HepG2 (cell line): ENCODE data around the gene ELAC1. TPM values are rescaled to one million over a fixed set of nuclear protein-coding genes. Genes with fewer than 3 reads are reported as not detected.

Source experiments
- AHR ChIP-seq: IDR thresholded peaks from 2 replicates; pipeline ENCODE4 v1.6.1; 2018; ENCODE audit warnings: missing genetic modification reagents, missing compliant biosample characterization
- CENPT ChIP-seq: sonication (generic); formaldehyde crosslinking; IDR thresholded peaks from 2 replicates; pipeline ENCODE4 v1.8.0; 2022; ENCODE audit warnings: low read depth, mild to moderate bottlenecking, moderate library complexity, missing genetic modification reagents
- ERF ChIP-seq: IDR thresholded peaks from 2 replicates; pipeline ENCODE4 v1.6.1; 2018; ENCODE audit warnings: missing biosample characterization, missing genetic modification reagents
- FOXO1 ChIP-seq: sonication (generic); formaldehyde crosslinking; IDR thresholded peaks from 2 replicates; pipeline ENCODE4 v1.4.0; 2020; ENCODE audit warnings: missing genetic modification reagents
- HNRNPL ChIP-seq: fragments of 200-400 bp; formaldehyde crosslinking; IDR thresholded peaks from 2 replicates; pipeline ENCODE4 v1.6.1; 2017; ENCODE audit warnings: mild to moderate bottlenecking, low read depth, low read length
- HOXD1 ChIP-seq: sonication (generic); formaldehyde crosslinking; IDR thresholded peaks from 2 replicates; pipeline ENCODE4 v1.5.0; 2020; ENCODE audit warnings: missing genetic modification reagents
- KLF6 ChIP-seq: IDR thresholded peaks from 2 replicates; pipeline ENCODE4 v1.8.0; 2016; ENCODE audit warnings: missing biosample characterization, missing genetic modification reagents
- NFKB2 ChIP-seq: sonication (generic); formaldehyde crosslinking; IDR thresholded peaks from 2 replicates; pipeline ENCODE4 v1.4.0; 2020; ENCODE audit warnings: missing genetic modification reagents, borderline replicate concordance
- NR2C2 ChIP-seq: sonication (generic); formaldehyde crosslinking; IDR thresholded peaks from 2 replicates; pipeline ENCODE4 v1.4.0; 2020; ENCODE audit warnings: missing genetic modification reagents, mild to moderate bottlenecking, moderate library complexity, borderline replicate concordance
- PAX8 ChIP-seq: sonication (generic); formaldehyde crosslinking; IDR thresholded peaks from 2 replicates; pipeline ENCODE4 v1.8.0; 2022; ENCODE audit warnings: mild to moderate bottlenecking, missing genetic modification reagents, borderline replicate concordance
- TMF1 ChIP-seq: sonication (generic); formaldehyde crosslinking; IDR thresholded peaks from 2 replicates; pipeline ENCODE4 v1.8.1; 2022; ENCODE audit warnings: low read depth, missing genetic modification reagents
- ZNF205 ChIP-seq: IDR thresholded peaks from 2 replicates; pipeline ENCODE4 v1.6.1; 2018; ENCODE audit warnings: missing biosample characterization, missing genetic modification reagents
- ZNF772 ChIP-seq: sonication (generic); formaldehyde crosslinking; IDR thresholded peaks from 2 replicates; pipeline ENCODE4 v1.5.0; 2020; ENCODE audit warnings: mild to moderate bottlenecking, missing genetic modification reagents
- ZSCAN20 ChIP-seq: sonication (generic); formaldehyde crosslinking; IDR thresholded peaks from 2 replicates; pipeline ENCODE4 v1.4.0; 2020; ENCODE audit warnings: missing genetic modification reagents, mild to moderate bottlenecking, borderline replicate concordance
- polyA plus RNA-seq, 8 experiments: library from polyadenylated mRNA; depleted of rRNA in 3 of 8; stranded (reverse) in 7 of 8; unstranded in 1 of 8; fragments of >200 nt; fragmentation: Illumina TruSeq in 4 of 8; extraction: Trizol in 4 of 8; gene quantifications; 2 replicates each; pipeline versions ENCODE4 v1.2.1 to v1.2.3, GENCODE V29; 2011 to 2016; ENCODE audit warnings: low read depth in 4 of 8, missing spikeins in 1 of 8, mixed read lengths in 1 of 8; ENCODE audit not compliant: insufficient read depth in 1 of 8
- total RNA-seq, 5 experiments: library from RNA; depleted of rRNA; stranded (reverse); fragments of >200 nt; fragmentation: Illumina TruSeq; extraction: Trizol; gene quantifications; 2 replicates each; pipeline ENCODE4 v1.2.3, GENCODE V29; 2016; ENCODE audit warnings: low read depth in 1 of 5
- TF ChIP-seq, protein P1 (sequence below): IDR thresholded peaks from 2 replicates; pipeline ENCODE4 v1.6.1; 2016; ENCODE audit warnings: low read depth, control low read depth
- TF ChIP-seq, protein P2 (sequence below), 2 experiments: sonication (generic) in 1 of 2; formaldehyde crosslinking in 1 of 2; IDR thresholded peaks; 2 replicates each; pipeline versions ENCODE4 v1.4.0 to v1.6.1; 2018 to 2020; ENCODE audit warnings: missing genetic modification reagents in 2 of 2, borderline replicate concordance in 1 of 2, low read depth in 1 of 2, mild to moderate bottlenecking in 1 of 2, missing biosample characterization in 1 of 2
- TF ChIP-seq, protein P3 (sequence below): sonication (generic); formaldehyde crosslinking; IDR thresholded peaks from 2 replicates; pipeline ENCODE4 v1.4.0; 2020; ENCODE audit warnings: missing genetic modification reagents
- TF ChIP-seq, protein P4 (sequence below): sonication (generic); formaldehyde crosslinking; IDR thresholded peaks from 2 replicates; pipeline ENCODE4 v1.4.0; 2020; ENCODE audit warnings: missing genetic modification reagents
- TF ChIP-seq, protein P5 (sequence below): sonication (generic); formaldehyde crosslinking; IDR thresholded peaks from 2 replicates; pipeline ENCODE4 v1.4.0; 2020; ENCODE audit warnings: mild to moderate bottlenecking, missing genetic modification reagents
- TF ChIP-seq, protein P6 (sequence below): IDR thresholded peaks from 2 replicates; pipeline ENCODE4 v1.6.1; 2016; ENCODE audit warnings: missing compliant biosample characterization, missing genetic modification reagents, borderline replicate concordance

The ELAC1 gene
- total and polyA plus RNA-seq, 2 of the 13 experiments (the other 11 are each of a cell fraction or from before 2014, with no cell fraction given), result 1.9 to 3.6 TPM

DNA sequence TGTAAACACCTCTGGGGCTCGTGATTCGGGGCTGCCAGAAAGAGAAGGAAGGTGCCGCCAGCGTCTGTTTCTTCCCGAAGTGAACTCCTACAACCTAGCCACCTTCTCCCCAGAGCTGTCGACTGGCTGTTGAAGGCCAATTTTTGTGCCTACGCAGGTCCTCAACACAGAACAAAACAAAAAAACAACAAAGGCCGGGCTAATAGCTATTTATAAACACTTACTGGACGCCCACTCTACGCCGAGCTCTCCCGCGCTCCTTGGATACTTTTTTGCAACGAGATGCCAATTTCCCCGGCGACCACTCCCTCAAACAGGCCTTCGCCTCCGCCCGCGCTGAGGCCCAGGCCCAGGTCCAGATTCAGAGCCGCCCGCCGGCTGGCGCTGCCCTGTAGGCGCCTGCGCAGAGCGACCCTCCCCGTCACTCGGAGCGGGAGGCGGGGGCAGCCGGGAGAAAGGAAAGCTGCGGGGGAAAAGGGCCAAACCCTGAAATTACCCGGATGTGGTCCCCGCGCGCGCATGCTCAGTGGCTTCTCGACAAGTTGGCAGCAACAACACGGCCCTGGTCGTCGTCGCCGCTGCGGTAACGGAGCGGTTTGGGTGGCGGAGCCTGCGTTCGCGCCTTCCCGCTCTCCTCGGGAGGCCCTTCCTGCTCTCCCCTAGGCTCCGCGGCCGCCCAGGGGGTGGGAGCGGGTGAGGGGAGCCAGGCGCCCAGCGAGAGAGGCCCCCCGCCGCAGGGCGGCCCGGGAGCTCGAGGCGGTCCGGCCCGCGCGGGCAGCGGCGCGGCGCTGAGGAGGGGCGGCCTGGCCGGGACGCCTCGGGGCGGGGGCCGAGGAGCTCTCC, 62.1 kb downstream of the ELAC1 start, which contains the start of gene SMAD4 (continued):
- TF ChIP-seq NFKB2 (CRISPR knock-in tag) (peak; percentile 59; the same call in 1 of the 2 replicates), KLF6 (CRISPR knock-in tag) (peak; percentile 28; the same call in 1 of the 2 replicates), HNRNPL (no peak), HOXD1 (CRISPR knock-in tag) (no peak), AHR (no peak; the same call in 1 of the 2 replicates), PAX8 (CRISPR knock-in tag) (no peak), ERF (CRISPR knock-in tag) (no peak), NR2C2 (CRISPR knock-in tag) (peak; percentile 94), ZNF772 (CRISPR knock-in tag) (no peak), TMF1 (CRISPR knock-in tag) (peak; percentile 64; the same call in 1 of the 2 replicates), FOXO1 (CRISPR knock-in tag) (no peak), CENPT (CRISPR knock-in tag) (peak; percentile 83; the same call in 1 of the 2 replicates), ZNF205 (CRISPR knock-in tag) (peak; percentile 30; the same call in 1 of the 2 replicates), ZSCAN20 (peak; percentile 34; the same call in 1 of the 2 replicates)
- TF ChIP-seq, protein P1, sequence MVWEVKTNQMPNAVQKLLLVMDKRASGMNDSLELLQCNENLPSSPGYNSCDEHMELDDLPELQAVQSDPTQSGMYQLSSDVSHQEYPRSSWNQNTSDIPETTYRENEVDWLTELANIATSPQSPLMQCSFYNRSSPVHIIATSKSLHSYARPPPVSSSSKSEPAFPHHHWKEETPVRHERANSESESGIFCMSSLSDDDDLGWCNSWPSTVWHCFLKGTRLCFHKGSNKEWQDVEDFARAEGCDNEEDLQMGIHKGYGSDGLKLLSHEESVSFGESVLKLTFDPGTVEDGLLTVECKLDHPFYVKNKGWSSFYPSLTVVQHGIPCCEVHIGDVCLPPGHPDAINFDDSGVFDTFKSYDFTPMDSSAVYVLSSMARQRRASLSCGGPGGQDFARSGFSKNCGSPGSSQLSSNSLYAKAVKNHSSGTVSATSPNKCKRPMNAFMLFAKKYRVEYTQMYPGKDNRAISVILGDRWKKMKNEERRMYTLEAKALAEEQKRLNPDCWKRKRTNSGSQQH (CRISPR knock-in tag), result peak; percentile 85
- TF ChIP-seq, protein P2, sequence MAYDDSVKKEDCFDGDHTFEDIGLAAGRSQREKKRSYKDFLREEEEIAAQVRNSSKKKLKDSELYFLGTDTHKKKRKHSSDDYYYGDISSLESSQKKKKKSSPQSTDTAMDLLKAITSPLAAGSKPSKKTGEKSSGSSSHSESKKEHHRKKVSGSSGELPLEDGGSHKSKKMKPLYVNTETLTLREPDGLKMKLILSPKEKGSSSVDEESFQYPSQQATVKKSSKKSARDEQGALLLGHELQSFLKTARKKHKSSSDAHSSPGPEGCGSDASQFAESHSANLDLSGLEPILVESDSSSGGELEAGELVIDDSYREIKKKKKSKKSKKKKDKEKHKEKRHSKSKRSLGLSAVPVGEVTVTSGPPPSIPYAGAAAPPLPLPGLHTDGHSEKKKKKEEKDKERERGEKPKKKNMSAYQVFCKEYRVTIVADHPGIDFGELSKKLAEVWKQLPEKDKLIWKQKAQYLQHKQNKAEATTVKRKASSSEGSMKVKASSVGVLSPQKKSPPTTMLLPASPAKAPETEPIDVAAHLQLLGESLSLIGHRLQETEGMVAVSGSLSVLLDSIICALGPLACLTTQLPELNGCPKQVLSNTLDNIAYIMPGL (CRISPR knock-in tag; IDR thresholded peaks at IDR 0.05; ENCODE audit: borderline replicate concordance in 1 of 2, low read depth in 1 of 2), result peak; percentile 42 to 81; a peak in 3 of 4 replicates
- TF ChIP-seq, protein P3, sequence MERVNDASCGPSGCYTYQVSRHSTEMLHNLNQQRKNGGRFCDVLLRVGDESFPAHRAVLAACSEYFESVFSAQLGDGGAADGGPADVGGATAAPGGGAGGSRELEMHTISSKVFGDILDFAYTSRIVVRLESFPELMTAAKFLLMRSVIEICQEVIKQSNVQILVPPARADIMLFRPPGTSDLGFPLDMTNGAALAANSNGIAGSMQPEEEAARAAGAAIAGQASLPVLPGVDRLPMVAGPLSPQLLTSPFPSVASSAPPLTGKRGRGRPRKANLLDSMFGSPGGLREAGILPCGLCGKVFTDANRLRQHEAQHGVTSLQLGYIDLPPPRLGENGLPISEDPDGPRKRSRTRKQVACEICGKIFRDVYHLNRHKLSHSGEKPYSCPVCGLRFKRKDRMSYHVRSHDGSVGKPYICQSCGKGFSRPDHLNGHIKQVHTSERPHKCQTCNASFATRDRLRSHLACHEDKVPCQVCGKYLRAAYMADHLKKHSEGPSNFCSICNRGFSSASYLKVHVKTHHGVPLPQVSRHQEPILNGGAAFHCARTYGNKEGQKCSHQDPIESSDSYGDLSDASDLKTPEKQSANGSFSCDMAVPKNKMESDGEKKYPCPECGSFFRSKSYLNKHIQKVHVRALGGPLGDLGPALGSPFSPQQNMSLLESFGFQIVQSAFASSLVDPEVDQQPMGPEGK (CRISPR knock-in tag), result peak; percentile 65
- TF ChIP-seq, protein P4, sequence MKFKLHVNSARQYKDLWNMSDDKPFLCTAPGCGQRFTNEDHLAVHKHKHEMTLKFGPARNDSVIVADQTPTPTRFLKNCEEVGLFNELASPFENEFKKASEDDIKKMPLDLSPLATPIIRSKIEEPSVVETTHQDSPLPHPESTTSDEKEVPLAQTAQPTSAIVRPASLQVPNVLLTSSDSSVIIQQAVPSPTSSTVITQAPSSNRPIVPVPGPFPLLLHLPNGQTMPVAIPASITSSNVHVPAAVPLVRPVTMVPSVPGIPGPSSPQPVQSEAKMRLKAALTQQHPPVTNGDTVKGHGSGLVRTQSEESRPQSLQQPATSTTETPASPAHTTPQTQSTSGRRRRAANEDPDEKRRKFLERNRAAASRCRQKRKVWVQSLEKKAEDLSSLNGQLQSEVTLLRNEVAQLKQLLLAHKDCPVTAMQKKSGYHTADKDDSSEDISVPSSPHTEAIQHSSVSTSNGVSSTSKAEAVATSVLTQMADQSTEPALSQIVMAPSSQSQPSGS (CRISPR knock-in tag), result peak; percentile 38; the same call in 1 of the 2 replicates
- TF ChIP-seq, protein P5, sequence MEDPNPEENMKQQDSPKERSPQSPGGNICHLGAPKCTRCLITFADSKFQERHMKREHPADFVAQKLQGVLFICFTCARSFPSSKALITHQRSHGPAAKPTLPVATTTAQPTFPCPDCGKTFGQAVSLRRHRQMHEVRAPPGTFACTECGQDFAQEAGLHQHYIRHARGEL, result no peak
- TF ChIP-seq, protein P6, sequence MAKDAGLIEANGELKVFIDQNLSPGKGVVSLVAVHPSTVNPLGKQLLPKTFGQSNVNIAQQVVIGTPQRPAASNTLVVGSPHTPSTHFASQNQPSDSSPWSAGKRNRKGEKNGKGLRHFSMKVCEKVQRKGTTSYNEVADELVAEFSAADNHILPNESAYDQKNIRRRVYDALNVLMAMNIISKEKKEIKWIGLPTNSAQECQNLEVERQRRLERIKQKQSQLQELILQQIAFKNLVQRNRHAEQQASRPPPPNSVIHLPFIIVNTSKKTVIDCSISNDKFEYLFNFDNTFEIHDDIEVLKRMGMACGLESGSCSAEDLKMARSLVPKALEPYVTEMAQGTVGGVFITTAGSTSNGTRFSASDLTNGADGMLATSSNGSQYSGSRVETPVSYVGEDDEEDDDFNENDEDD (CRISPR knock-in tag), result peak; percentile 79
